CD1c-positive myeloid dendritic cell (primary cell): ENCODE measurements around the gene FMO5.

ENCODE experiments used
- DNase-seq: peaks from one replicate; pipeline ENCODE4 v3.0.0-alpha.2; 2016; ENCODE audit errors: extremely low spot score

FMO5 gene

GRCh38 chr1:147142886-147143285 is 82.3 kb downstream of the FMO5 start:
- no peak for DNase-seq
